K562 (cell line): ENCODE results near the gene HOXB7. TPM values are rescaled to one million over a fixed set of nuclear protein-coding genes. Genes with fewer than 3 reads are reported as not detected.

Experiments used
- CEBPG ChIP-seq, 3 experiments: fragments of 200-800 bp in 1 of 3; sonication (Bioruptor generic) in 1 of 3; sonication (generic) in 1 of 3; formaldehyde crosslinking in 1 of 3; IDR thresholded peaks in 2 of 3; conservative IDR thresholded peaks in 1 of 3; 2 replicates each; pipeline versions ENCODE4 v1.6.1 to v1.8.0; 2016 to 2022; ENCODE audit warnings: missing compliant biosample characterization in 2 of 3, missing genetic modification characterization in 2 of 3, mild to moderate bottlenecking in 1 of 3, missing genetic modification reagents in 1 of 3
- CGGBP1 ChIP-seq: fragments of 250-450 bp; sonication (Bioruptor Pico); IDR thresholded peaks from 2 replicates; pipeline ENCODE4 v1.9.0; 2021; ENCODE audit warnings: mild to moderate bottlenecking
- ELF1 ChIP-seq: fragments of 200-800 bp; sonication (Bioruptor generic); IDR thresholded peaks from 2 replicates; pipeline ENCODE4 v1.6.1; 2016; ENCODE audit warnings: missing genetic modification characterization, missing compliant biosample characterization
- ETS1 ChIP-seq: conservative IDR thresholded peaks from 2 replicates; pipeline ENCODE4 v1.6.1; 2011; ENCODE audit warnings: low read depth, mild to moderate bottlenecking, low read length; ENCODE audit not compliant: control insufficient read depth
- HCFC1 ChIP-seq: IDR thresholded peaks from 2 replicates; pipeline ENCODE4 v1.6.1; 2012; ENCODE audit warnings: low read depth, low read length, improper control_type of control experiment
- KAT8 ChIP-seq: fragments of 450-650 bp; IDR thresholded peaks from 2 replicates; pipeline ENCODE4 v1.6.1; 2016; ENCODE audit warnings: low read depth, mild to moderate bottlenecking
- MBD1 ChIP-seq: fragments of 250-450 bp; sonication (Bioruptor Pico); IDR thresholded peaks from 2 replicates; pipeline ENCODE4 v1.8.0; 2022; ENCODE audit warnings: inconsistent platforms
- PURB ChIP-seq: sonication (generic); formaldehyde crosslinking; IDR thresholded peaks from 2 replicates; pipeline ENCODE4 v1.9.0; 2021; ENCODE audit warnings: low read depth, mild to moderate bottlenecking, missing genetic modification reagents
- RFX5 ChIP-seq: IDR thresholded peaks from 2 replicates; pipeline ENCODE4 v1.6.1; 2011; ENCODE audit warnings: low read depth, mild to moderate bottlenecking, improper control_type of control experiment, low read length
- SAFB ChIP-seq: fragments of 200-400 bp; formaldehyde crosslinking; IDR thresholded peaks from 2 replicates; pipeline ENCODE4 v1.6.1; 2017; ENCODE audit warnings: low read depth, low read length, borderline replicate concordance
- SIN3B ChIP-seq: fragments of 450-650 bp; IDR thresholded peaks from 2 replicates; pipeline ENCODE4 v1.6.1; 2017; ENCODE audit warnings: low read depth, mild to moderate bottlenecking, moderate library complexity
- SOX6 ChIP-seq: fragments of 450-650 bp; IDR thresholded peaks from 2 replicates; pipeline ENCODE4 v1.6.1; 2014; ENCODE audit warnings: mild to moderate bottlenecking
- TRIM25 ChIP-seq: fragments of 450-650 bp; IDR thresholded peaks from 2 replicates; pipeline ENCODE4 v1.7.0; 2016; ENCODE audit warnings: borderline replicate concordance
- TSHZ1 ChIP-seq: fragments of 250-450 bp; sonication (Bioruptor Pico); IDR thresholded peaks from 2 replicates; pipeline ENCODE4 v1.4.0; 2020; ENCODE audit warnings: mild to moderate bottlenecking, moderate library complexity
- ZNF217 ChIP-seq: sonication (generic); formaldehyde crosslinking; IDR thresholded peaks from 2 replicates; pipeline ENCODE4 v1.8.0; 2022; ENCODE audit warnings: mild to moderate bottlenecking, missing genetic modification reagents
- ZNF263 ChIP-seq: sonication (generic); formaldehyde crosslinking; IDR thresholded peaks from 2 replicates; pipeline ENCODE4 v1.8.0; 2022; ENCODE audit warnings: mild to moderate bottlenecking, missing genetic modification reagents, borderline replicate concordance
- ZNF57 ChIP-seq: fragments of 450-650 bp; formaldehyde crosslinking; IDR thresholded peaks from 2 replicates; pipeline ENCODE4 v1.4.0; 2020; ENCODE audit warnings: mild to moderate bottlenecking, moderate library complexity
- ZNF583 ChIP-seq: fragments of 250-450 bp; sonication (Bioruptor Pico); IDR thresholded peaks from 2 replicates; pipeline ENCODE4 v1.4.0; 2020
- polyA plus RNA-seq, 8 experiments: library from polyadenylated mRNA; depleted of rRNA in 4 of 8; stranded (reverse) in 5 of 8; unstranded in 3 of 8; fragments of >200 nt; fragmentation: Nextera tagmentation in 2 of 8; fragmentation: Illumina TruSeq in 1 of 8; extraction: Ambion mirVana in 2 of 8; extraction: Trizol in 1 of 8; gene quantifications; 2 replicates each; pipeline versions ENCODE4 v1.2.1 to v1.2.3, GENCODE V29; 2011 to 2014; ENCODE audit warnings: inconsistent platforms in 1 of 8, missing spikeins in 1 of 8
- total RNA-seq, 7 experiments: library from RNA; depleted of rRNA in 6 of 7; stranded (reverse); fragments of >200 nt in 6 of 7; fragmentation: Illumina TruSeq in 2 of 7; extraction: Trizol in 2 of 7; gene quantifications; 2 replicates each; pipeline versions ENCODE4 v1.2.1 to v1.2.3, GENCODE V29; 2011 to 2021; ENCODE audit warnings: low replicate concordance in 1 of 7

The HOXB7 gene
- total and polyA plus RNA-seq, 9 of the 15 experiments (the other 6 are each of a cell fraction or from before 2014, with no cell fraction given) = 5.5 to 16.7 (median 8.3) TPM

GRCh38 chr17:48630009-48630924, 19.4 kb upstream of the HOXB7 start (continued):
- TF ChIP-seq SIN3B (no peak), SOX6 (no peak), PURB (CRISPR knock-in tag) (no peak), RFX5 (no peak), TRIM25 (no peak), ZNF217 (CRISPR knock-in tag) (no peak), ZNF583 (CRISPR knock-in tag) (no peak), ETS1 (no peak), SAFB (no peak), CGGBP1 (CRISPR knock-in tag) (no peak), TSHZ1 (CRISPR knock-in tag) (no peak), HCFC1 (no peak), CEBPG (CRISPR knock-in tag; IDR thresholded peaks at IDR 0.05) (no peak), CEBPG (tag; conservative IDR thresholded peaks at IDR 0.05 in 1 of 2, IDR thresholded peaks at IDR 0.05 in 1 of 2) (peak in 1 of 2 experiments; percentile 8; a peak in 1 of 4 replicates), ZNF263 (CRISPR knock-in tag) (peak; percentile 40; the same call in 1 of the 2 replicates), ZNF57 (no peak), MBD1 (CRISPR knock-in tag) (no peak), ELF1 (no peak), KAT8 (no peak)
